Measurements from ENCODE around the gene TTYH3.

DNA sequence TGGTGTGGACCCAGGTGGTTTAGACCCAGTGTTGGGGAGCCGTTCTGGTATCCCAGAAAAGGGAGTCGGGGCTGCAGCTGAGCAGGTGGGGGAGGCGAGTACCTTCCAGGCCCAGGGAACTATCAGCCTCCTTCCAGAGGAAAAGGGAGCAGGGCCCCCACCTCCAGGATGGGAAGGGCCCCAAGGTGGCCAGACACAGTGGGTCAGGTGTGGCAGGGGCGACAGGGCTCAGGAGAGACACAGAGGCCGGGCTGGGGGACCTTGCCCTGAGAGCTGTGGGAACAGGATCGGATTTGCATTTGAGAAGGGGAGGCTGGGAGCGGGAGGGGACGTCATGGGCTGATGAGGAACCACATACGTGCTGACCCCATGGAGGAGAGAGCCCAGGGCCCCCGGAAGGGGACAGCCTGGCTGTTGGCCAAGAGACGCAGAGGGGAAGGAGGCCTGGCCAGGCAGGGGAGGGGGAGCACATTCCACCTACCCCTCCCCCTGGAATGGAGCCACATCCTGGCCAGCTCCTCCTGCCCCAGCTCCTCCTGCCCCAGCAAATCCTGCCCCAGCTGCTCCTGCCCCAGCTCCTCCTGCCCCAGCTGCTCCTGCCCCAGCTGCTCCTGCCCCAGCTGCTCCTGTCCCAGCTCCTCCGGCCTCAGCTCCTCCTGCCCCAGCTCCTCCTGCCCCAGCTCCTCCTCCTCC, 9.7 kb upstream of the TTYH3 start:
- TF ChIP-seq, protein P1, sequence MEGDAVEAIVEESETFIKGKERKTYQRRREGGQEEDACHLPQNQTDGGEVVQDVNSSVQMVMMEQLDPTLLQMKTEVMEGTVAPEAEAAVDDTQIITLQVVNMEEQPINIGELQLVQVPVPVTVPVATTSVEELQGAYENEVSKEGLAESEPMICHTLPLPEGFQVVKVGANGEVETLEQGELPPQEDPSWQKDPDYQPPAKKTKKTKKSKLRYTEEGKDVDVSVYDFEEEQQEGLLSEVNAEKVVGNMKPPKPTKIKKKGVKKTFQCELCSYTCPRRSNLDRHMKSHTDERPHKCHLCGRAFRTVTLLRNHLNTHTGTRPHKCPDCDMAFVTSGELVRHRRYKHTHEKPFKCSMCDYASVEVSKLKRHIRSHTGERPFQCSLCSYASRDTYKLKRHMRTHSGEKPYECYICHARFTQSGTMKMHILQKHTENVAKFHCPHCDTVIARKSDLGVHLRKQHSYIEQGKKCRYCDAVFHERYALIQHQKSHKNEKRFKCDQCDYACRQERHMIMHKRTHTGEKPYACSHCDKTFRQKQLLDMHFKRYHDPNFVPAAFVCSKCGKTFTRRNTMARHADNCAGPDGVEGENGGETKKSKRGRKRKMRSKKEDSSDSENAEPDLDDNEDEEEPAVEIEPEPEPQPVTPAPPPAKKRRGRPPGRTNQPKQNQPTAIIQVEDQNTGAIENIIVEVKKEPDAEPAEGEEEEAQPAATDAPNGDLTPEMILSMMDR (IDR thresholded peaks at IDR 0.05) = no peak
- TF ChIP-seq EP300 (IDR thresholded peaks at IDR 0.05) = no peak
